Measurements from ENCODE around the gene WWC1.

Gene WWC1

GRCh38 chr5:168365581-168366081 lies 74.2 kb downstream of the WWC1 start:
- no peak for DNase-seq

- DNase-seq: no peak
Observed at GRCh38 chr5:168366116-168366515, 74.7 kb downstream of the WWC1 start.

- DNase-seq: no peak
Observed at GRCh38 chr5:168368854-168369253, 77.4 kb downstream of the WWC1 start.

GRCh38 chr5:168370831-168371230 lies 79.4 kb downstream of the WWC1 start:
- DNase-seq: no peak

DNA sequence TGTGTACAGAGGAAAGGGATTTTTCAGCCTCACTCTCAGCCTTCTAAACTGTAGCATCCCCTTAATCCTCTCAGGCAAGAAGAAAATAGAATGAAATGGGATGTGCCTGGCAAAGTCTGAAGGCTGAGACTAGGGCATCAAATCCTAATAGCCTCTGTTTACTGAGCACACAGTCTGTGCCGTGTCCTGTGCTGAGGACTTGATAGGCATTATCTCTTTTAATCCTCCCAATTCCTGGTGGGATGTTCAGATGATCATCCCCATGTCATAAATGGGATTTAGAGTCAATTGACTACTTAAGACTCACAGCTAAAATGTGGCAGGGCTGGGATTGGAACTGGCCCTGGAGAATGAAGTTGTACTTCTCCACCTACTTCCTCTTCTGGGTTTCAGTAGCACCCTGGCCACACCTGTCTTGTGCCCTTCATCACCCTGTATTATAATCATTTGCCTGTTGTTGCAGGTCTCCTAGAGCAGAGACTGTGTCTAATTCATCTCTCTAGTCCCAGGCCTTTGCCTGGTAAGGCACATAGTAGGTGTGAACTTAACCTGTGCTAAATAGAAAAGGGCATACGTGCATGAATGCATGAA lies 81.0 kb downstream of the WWC1 start:
- DNase-seq: no peak

- DNase-seq: no peak
Observed at GRCh38 chr5:168374532-168374931, 83.1 kb downstream of the WWC1 start.

GRCh38 chr5:168375214-168375613 lies 83.8 kb downstream of the WWC1 start:
- DNase-seq: no peak

- no peak for DNase-seq
Observed at GRCh38 chr5:168377525-168377924, 86.1 kb downstream of the WWC1 start.

- no peak for DNase-seq
Observed at GRCh38 chr5:168378741-168379140, 87.3 kb downstream of the WWC1 start.

- no peak for DNase-seq
Observed at GRCh38 chr5:168382421-168382820, 91.0 kb downstream of the WWC1 start.

GRCh38 chr5:168390491-168390890 lies 99.0 kb downstream of the WWC1 start:
- no peak for DNase-seq

- DNase-seq: no peak
Observed at GRCh38 chr5:168393773-168394172, 102.3 kb downstream of the WWC1 start.

DNA sequence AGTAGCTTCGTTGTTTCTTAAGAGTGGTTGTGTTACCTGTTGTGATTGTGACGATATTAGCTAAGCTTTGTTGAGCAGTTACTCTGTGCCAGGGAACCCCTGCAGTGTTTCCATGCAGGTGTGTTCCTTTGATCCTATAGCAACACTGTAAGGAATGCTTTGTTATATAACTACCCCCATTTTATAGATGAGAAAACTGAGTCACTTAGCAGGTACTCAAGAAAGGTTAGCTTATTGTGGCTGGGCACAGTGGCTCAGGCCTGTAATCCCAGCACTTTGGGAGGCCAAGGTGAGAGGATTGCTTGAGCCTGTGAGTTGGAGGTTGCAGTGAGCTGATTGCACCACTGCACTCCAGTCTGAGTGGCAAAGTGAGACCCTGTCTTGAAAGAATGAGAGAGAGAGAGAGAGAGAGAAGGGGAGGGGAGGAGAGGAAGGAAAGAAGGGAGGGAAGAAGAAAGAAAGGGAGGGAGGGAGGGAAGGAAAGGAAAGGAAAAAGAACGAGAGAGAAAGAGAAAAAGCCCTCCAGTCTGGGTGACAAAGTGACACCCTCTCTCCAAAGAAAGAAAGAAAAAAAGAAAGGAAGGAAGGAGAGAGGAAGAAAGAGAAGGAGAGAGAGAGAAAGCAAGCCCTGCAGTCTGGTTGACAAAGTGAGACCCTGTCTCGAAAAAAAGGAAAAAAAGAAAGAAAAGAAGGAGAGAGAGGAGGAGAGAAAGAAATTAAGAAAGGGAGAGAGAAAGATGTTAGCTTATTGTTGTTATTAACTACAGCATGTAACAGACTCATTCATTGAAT lies 109.2 kb downstream of the WWC1 start:
- DNase-seq: no peak

DNA sequence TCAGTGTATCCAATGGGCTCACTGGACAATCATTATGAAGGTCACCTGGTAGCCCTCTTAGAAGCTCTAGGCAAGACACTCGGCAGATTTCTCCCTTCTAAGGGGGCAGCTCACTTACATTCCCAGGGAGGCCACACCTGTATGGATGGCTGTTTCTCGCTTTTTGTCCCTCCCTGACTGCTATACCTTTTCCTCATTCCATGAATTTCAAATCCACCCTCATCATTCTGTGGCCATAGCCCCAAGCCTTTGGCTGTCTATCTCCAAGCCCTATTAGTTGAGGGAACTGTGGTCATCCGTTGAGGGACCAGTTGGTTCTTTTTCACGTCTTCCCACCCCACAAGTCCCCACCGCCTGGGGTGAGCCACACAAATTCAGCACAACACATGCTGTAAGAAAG lies 109.8 kb downstream of the WWC1 start:
- DNase-seq: no peak

DNA sequence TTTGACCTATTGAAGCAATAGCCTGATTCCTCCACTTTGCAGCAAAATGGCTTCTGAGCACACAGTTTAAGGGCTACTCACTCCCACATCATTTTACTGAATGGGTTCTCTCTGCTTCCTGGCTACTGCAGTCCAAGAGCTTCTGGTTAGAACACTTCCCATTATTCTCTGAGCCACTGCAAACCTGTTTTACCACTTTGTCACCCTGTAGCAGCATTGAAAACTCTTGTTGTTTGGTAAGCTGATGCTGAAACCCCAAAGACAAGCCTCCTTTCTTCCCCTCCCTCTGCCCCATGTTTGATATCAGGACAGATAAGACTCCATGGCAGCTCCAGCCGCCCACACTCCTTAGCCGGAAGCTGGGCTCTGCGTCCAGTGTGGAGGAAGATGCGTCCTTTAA lies 110.4 kb downstream of the WWC1 start:
- DNase-seq: no peak

- no peak for DNase-seq
Observed at GRCh38 chr5:168404365-168404764, 112.9 kb downstream of the WWC1 start.

GRCh38 chr5:168407211-168407610 lies 115.8 kb downstream of the WWC1 start:
- DNase-seq: no peak

- no peak for DNase-seq
Observed at GRCh38 chr5:168408561-168409305, 117.3 kb downstream of the WWC1 start.

- DNase-seq: no peak
Observed at GRCh38 chr5:168409591-168410458, 118.4 kb downstream of the WWC1 start.

GRCh38 chr5:168411871-168412270 lies 120.4 kb downstream of the WWC1 start:
- DNase-seq: no peak

- no peak for DNase-seq
Observed at GRCh38 chr5:168413062-168413461, 121.6 kb downstream of the WWC1 start.

DNA sequence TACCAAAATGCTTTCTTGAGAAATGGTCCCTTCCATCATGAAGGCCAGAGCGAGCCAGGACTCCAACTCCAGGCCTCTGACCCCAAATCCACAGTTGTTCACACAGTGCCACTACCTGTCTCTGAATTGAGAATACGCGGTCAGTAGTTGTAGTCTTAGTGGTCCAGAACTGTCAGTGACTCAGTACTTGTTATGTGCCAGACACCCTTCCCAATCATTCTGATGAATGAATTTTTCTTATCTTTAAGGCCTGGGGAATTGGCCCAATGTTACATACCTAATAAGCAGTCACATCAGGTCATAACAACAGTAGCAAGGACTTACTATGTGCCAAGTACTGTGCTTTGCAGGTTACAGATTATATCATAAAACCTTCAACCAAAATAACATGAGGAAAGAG lies 122.2 kb downstream of the WWC1 start:
- DNase-seq: no peak

DNA sequence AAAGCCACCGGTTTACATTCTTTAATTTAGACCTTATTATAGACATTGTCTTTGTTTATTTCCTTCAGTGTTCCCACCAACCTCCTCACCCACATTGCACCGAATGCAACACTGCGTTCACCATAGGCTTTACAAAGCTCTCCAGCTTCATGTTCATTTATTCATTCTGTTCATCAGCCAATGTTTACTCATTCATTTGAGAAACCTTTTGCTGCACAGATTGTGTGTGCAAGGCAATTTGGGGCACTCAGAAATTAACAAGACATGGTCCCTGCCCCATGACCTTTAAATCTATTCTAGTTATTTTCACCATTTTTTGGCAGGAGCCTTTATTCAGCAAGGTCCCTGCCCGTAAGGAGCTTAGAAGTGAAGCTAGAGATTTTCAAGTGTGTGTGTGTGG lies 124.0 kb downstream of the WWC1 start:
- no peak for DNase-seq
